ENCODE data around the gene PIK3R2. TPM values are rescaled to one million over a fixed set of nuclear protein-coding genes. Genes with fewer than 3 reads are reported as not detected.

Gene PIK3R2
- total and polyA plus RNA-seq, 2 of the 13 experiments (the other 11 are each of a cell fraction or from before 2014, with no cell fraction given): 18.6 to 25.3 TPM

- TF ChIP-seq ZNF431 (CRISPR knock-in tag; IDR thresholded peaks at IDR 0.05; ENCODE audit: borderline replicate concordance, low read depth) (no peak), ATRX (CRISPR knock-in tag; IDR thresholded peaks at IDR 0.05; ENCODE audit: borderline replicate concordance) (no peak), ZBTB7A (CRISPR knock-in tag; IDR thresholded peaks at IDR 0.05) (no peak), TCF12 (IDR thresholded peaks at IDR 0.05) (no peak), TCF12 (CRISPR knock-in tag; IDR thresholded peaks at IDR 0.05) (no peak), ZNF747 (CRISPR knock-in tag; IDR thresholded peaks at IDR 0.05; ENCODE audit: borderline replicate concordance) (no peak), KMT2A (CRISPR knock-in tag; IDR thresholded peaks at IDR 0.05) (no peak), TFDP1 (CRISPR knock-in tag; IDR thresholded peaks at IDR 0.05; ENCODE audit: borderline replicate concordance) (peak; percentile 28; the same call in 1 of the 2 replicates), GABPB1 (CRISPR knock-in tag; IDR thresholded peaks at IDR 0.05) (no peak; the same call in 1 of the 2 replicates), NFAT5 (CRISPR knock-in tag; IDR thresholded peaks at IDR 0.05) (no peak), ZNF460 (CRISPR knock-in tag; IDR thresholded peaks at IDR 0.05; ENCODE audit: borderline replicate concordance) (no peak), ZNF652 (CRISPR knock-in tag; IDR thresholded peaks at IDR 0.05; ENCODE audit: borderline replicate concordance, low read depth) (no peak), POLR2AphosphoS2 (IDR thresholded peaks at IDR 0.05; ENCODE audit: low read depth, low read length) (no peak; the same call in 1 of the 2 replicates), ZNF160 (CRISPR knock-in tag; IDR thresholded peaks at IDR 0.05) (no peak), YEATS2 (CRISPR knock-in tag; IDR thresholded peaks at IDR 0.05; ENCODE audit: borderline replicate concordance) (peak; percentile 49; the same call in 1 of the 2 replicates), NFE2 (CRISPR knock-in tag; IDR thresholded peaks at IDR 0.05) (no peak), ZNF337 (CRISPR knock-in tag; IDR thresholded peaks at IDR 0.05; ENCODE audit: borderline replicate concordance, low read depth) (no peak), MEF2D (CRISPR knock-in tag; IDR thresholded peaks at IDR 0.05) (no peak), ZNF691 (CRISPR knock-in tag; IDR thresholded peaks at IDR 0.05; ENCODE audit: borderline replicate concordance, low read depth) (no peak), SNRNP70 (IDR thresholded peaks at IDR 0.05; ENCODE audit: low read depth, low read length) (no peak), CHD4 (IDR thresholded peaks at IDR 0.05; ENCODE audit: borderline replicate concordance, low read length) (no peak), NR3C1 (CRISPR knock-in tag; IDR thresholded peaks at IDR 0.05) (no peak)
These were observed 4.0 kb downstream of the PIK3R2 start (continued) for GRCh38 chr19:18156841-18157464.
